ENCODE results near the gene TSC1. TPM values are rescaled to one million over a fixed set of nuclear protein-coding genes. Genes with fewer than 3 reads are reported as not detected.
"Not testable (repeated sequence)": the region's sequence is repeated elsewhere in the genome, so short reads cannot be mapped to it uniquely, and the experiment has no call there.

Gene TSC1
- total and polyA plus RNA-seq, 2 donors: 15.1 to 18.7 TPM

DNA sequence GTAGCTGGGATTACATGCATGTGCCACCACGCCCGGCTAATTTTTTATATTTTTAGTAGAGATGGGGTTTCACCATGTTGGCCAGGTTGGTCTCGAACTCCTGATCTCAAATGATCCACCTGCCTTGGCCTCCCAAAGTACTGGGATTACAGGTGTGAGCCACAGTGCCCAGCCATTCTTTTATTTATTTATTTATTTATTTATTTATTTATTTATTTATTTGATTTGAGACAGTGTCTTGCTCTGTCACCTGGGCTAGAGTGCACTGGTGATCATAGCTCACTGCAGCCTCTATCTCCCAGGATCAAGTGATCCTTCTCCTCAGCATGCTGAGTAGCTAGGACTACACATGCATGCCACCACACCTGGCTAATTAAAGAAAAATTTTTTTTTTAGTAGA is 23.5 kb upstream of the TSC1 start:
- not testable (repeated sequence) for H3K27me3 ChIP-seq (ENCODE audit: control insufficient read depth in 2 of 2, insufficient read depth in 1 of 2, low read length in 1 of 2); DNase-seq (ENCODE audit: low read depth in 6 of 9, low spot score in 9 of 9); H3K4me3 ChIP-seq (ENCODE audit: low read length in 2 of 2); H3K4me1 ChIP-seq (ENCODE audit: control insufficient read depth in 2 of 2, insufficient read depth in 2 of 2, low read length in 2 of 2); H3K27ac ChIP-seq (ENCODE audit: low read depth in 1 of 2, low read length in 1 of 2); H3K9me3 ChIP-seq (ENCODE audit: control insufficient read depth in 2 of 2, insufficient read depth in 1 of 2, low read length in 1 of 2); H3K36me3 ChIP-seq (ENCODE audit: control insufficient read depth in 2 of 2, insufficient read depth in 2 of 2, low read length in 1 of 2)
- WGBS: 99% methylated on average over 3 of the region's 3 CpGs

DNA sequence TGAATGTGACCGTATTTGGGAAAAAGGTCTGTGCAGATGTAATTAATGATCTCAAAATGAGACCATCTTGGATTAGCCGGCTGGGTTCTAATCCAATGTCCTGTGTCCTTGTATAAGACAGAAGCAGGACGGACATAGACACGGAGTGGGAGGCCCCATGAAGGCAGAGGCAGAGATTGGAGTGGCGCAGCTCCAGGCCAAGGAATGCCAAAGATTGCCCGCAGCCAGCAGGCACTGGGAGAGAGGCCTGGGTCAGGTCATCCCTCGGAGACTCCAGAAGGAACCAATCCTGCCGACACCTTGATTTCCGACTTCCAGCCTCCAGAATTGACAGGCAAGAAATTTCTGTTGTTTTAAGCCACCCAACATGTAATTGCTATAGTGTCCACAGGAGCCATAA is 21.1 kb upstream of the TSC1 start:
- H3K36me3 ChIP-seq (ENCODE audit: control insufficient read depth in 2 of 2, insufficient read depth in 2 of 2, low read length in 1 of 2): no peaks in the 10 kb centered on the region
- H3K27me3 ChIP-seq (ENCODE audit: control insufficient read depth in 2 of 2, insufficient read depth in 1 of 2, low read length in 1 of 2): no peaks in the 10 kb centered on the region
- DNase-seq (ENCODE audit: low read depth in 6 of 9, low spot score in 9 of 9): no peak
- 98% methylated on average over 9 of the region's 9 CpGs for WGBS
- H3K4me3 ChIP-seq (ENCODE audit: low read length in 2 of 2): no peak overlapping the region
- H3K27ac ChIP-seq (ENCODE audit: low read depth in 1 of 2, low read length in 1 of 2): no peak overlapping the region
- H3K4me1 ChIP-seq (ENCODE audit: control insufficient read depth in 2 of 2, insufficient read depth in 2 of 2, low read length in 2 of 2): no peaks in the 10 kb centered on the region
- no peaks in the 10 kb centered on the region for H3K9me3 ChIP-seq (ENCODE audit: control insufficient read depth in 2 of 2, insufficient read depth in 1 of 2, low read length in 1 of 2)

DNA sequence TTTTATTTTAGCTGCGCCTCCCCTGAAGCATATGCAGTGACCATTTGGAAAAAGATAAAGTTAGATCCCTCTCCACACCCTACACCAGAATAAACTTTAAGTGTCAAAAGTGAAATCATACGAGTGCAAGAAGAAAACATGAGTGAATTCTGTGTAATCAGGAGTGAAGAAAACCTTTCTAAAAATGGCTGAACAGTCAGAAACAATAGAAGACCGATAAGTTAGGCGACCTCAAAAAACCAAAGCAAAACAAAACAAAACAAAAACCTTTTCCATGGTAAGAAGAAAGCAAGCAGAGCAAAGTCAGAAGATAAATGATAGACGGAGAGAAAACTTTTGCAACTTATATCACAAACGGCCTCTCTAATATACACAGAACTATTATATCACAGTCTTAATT is 16.6 kb upstream of the TSC1 start:
- H3K27me3 ChIP-seq (ENCODE audit: control insufficient read depth in 2 of 2, insufficient read depth in 1 of 2, low read length in 1 of 2): no peaks in the 10 kb centered on the region
- no peak for DNase-seq (ENCODE audit: low read depth in 6 of 9, low spot score in 9 of 9)
- WGBS: 95% methylated on average over 6 of the region's 6 CpGs
- no peaks in the 10 kb centered on the region for H3K4me1 ChIP-seq (ENCODE audit: control insufficient read depth in 2 of 2, insufficient read depth in 2 of 2, low read length in 2 of 2)
- no peak overlapping the region for H3K27ac ChIP-seq (ENCODE audit: low read depth in 1 of 2, low read length in 1 of 2)
- no peaks in the 10 kb centered on the region for H3K9me3 ChIP-seq (ENCODE audit: control insufficient read depth in 2 of 2, insufficient read depth in 1 of 2, low read length in 1 of 2)
- H3K4me3 ChIP-seq (ENCODE audit: low read length in 2 of 2): no peak overlapping the region
- H3K36me3 ChIP-seq (ENCODE audit: control insufficient read depth in 2 of 2, insufficient read depth in 2 of 2, low read length in 1 of 2): no peaks in the 10 kb centered on the region

DNA sequence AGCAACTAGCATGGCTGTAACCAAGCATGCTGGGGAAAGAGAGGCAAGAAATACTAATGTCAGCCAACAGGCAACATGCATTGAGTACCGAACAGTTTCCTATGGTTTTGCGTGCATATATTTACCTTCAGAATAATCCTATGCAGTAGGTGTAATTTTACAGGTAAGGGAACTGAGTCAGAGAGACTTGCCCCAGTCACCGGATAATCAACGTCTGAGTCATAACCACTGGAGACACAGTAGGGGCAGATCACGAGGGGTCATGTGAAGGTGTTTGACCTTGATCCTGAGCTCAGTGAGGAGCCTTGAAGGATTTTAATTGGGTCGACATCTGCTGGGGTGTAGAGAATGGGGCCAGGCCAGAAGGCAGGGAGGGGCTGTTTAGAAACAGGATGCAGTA is 13.4 kb upstream of the TSC1 start:
- DNase-seq (ENCODE audit: low read depth in 6 of 9, low spot score in 9 of 9): no peak
- WGBS: 93% methylated on average over 6 of the region's 6 CpGs
- Histone ChIP-seq H3K27ac (ENCODE audit: low read depth in 1 of 2, low read length in 1 of 2) (no peak overlapping the region), H3K36me3 (ENCODE audit: control insufficient read depth in 2 of 2, insufficient read depth in 2 of 2, low read length in 1 of 2) (no peaks in the 10 kb centered on the region), H3K4me3 (ENCODE audit: low read length in 2 of 2) (no peak overlapping the region), H3K4me1 (ENCODE audit: control insufficient read depth in 2 of 2, insufficient read depth in 2 of 2, low read length in 2 of 2) (no peaks in the 10 kb centered on the region), H3K27me3 (ENCODE audit: control insufficient read depth in 2 of 2, insufficient read depth in 1 of 2, low read length in 1 of 2) (no peaks in the 10 kb centered on the region), H3K9me3 (ENCODE audit: control insufficient read depth in 2 of 2, insufficient read depth in 1 of 2, low read length in 1 of 2) (peaks cover 2 to 14% of the 10 kb centered on the region in 2 donors)

DNA sequence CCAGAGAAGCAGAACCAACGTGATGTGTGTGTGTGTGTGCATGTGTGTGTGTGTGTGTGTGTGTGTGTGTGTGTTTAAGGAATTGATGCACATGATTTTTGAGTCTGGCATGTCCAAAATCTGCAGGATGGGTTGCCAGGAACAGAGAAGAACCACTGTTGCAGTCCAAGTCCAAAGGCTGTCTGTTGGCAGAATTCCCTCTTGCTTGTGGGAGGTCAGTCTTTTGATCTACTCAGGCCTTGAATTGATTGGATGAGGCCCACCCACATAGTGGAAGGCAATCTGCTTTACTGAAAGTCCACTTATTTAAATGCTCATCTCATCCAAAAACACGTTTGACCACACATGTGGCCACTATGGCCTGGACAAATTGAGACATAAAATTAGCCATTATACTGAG is 11.4 kb upstream of the TSC1 start:
- no peaks in the 10 kb centered on the region for H3K4me1 ChIP-seq (ENCODE audit: control insufficient read depth in 2 of 2, insufficient read depth in 2 of 2, low read length in 2 of 2)
- H3K36me3 ChIP-seq (ENCODE audit: control insufficient read depth in 2 of 2, insufficient read depth in 2 of 2, low read length in 1 of 2): no peaks in the 10 kb centered on the region
- no peak overlapping the region for H3K4me3 ChIP-seq (ENCODE audit: low read length in 2 of 2)
- DNase-seq (ENCODE audit: low read depth in 6 of 9, low spot score in 9 of 9): no peak
- 85% methylated on average over 2 of the region's 2 CpGs for WGBS
- no peaks in the 10 kb centered on the region for H3K27me3 ChIP-seq (ENCODE audit: control insufficient read depth in 2 of 2, insufficient read depth in 1 of 2, low read length in 1 of 2)
- H3K27ac ChIP-seq (ENCODE audit: low read depth in 1 of 2, low read length in 1 of 2): no peak overlapping the region
- peaks cover 2 to 14% of the 10 kb centered on the region in 2 donors for H3K9me3 ChIP-seq (ENCODE audit: control insufficient read depth in 2 of 2, insufficient read depth in 1 of 2, low read length in 1 of 2)

DNA sequence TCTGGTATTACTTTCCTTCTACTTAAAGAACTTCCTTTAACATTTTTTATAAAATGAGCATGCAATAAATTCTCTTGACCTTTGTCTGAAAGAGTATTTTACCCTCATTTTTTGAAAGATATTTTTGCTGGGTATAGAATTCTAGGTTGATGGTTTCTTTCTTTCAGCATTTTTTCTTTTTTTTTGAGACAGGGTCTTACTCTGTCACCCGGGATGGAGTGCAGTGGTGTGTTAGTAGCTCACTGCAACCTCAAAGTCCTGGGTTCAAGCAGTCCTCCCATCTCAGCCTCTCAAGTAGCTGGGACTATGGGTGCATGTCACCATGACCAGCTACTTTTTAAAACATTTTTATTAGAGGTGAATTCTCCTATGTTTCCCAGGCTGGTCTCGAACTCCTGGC is 10.7 kb upstream of the TSC1 start:
- Histone ChIP-seq H3K27me3 (ENCODE audit: control insufficient read depth in 2 of 2, insufficient read depth in 1 of 2, low read length in 1 of 2) (no peaks in the 10 kb centered on the region), H3K27ac (ENCODE audit: low read depth in 1 of 2, low read length in 1 of 2) (no peak overlapping the region), H3K36me3 (ENCODE audit: control insufficient read depth in 2 of 2, insufficient read depth in 2 of 2, low read length in 1 of 2) (no peaks in the 10 kb centered on the region), H3K9me3 (ENCODE audit: control insufficient read depth in 2 of 2, insufficient read depth in 1 of 2, low read length in 1 of 2) (peaks cover 2 to 14% of the 10 kb centered on the region in 2 donors), H3K4me3 (ENCODE audit: low read length in 2 of 2) (no peak overlapping the region), H3K4me1 (ENCODE audit: control insufficient read depth in 2 of 2, insufficient read depth in 2 of 2, low read length in 2 of 2) (no peaks in the 10 kb centered on the region)
- 93% methylated on average over 2 of the region's 2 CpGs for WGBS
- no peak for DNase-seq (ENCODE audit: low read depth in 6 of 9, low spot score in 9 of 9)

DNA sequence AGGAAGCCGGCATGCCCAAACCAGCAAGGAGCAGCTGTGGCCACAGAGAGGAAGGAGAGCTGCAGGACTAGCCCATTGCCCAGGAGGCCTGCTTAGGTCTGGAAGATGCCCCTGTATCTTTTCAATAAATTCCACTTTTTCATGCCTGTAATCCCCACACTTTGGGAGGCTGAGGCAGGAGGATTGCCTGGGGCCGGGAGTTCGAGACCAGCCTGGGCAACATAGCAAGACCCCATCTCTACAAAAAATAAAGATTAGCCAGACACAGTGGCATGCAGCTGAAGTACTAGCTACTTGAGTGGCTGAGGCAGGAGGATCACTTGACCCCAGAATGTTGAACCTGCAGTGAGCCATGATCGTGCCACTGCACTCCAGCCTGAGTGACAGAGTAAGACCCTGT is 5.3 kb upstream of the TSC1 start:
- no peak overlapping the region for H3K27ac ChIP-seq (ENCODE audit: low read depth in 1 of 2, low read length in 1 of 2)
- no peak overlapping the region for H3K4me3 ChIP-seq (ENCODE audit: low read length in 2 of 2)
- no peaks in the 10 kb centered on the region for H3K36me3 ChIP-seq (ENCODE audit: control insufficient read depth in 2 of 2, insufficient read depth in 2 of 2, low read length in 1 of 2)
- H3K4me1 ChIP-seq (ENCODE audit: control insufficient read depth in 2 of 2, insufficient read depth in 2 of 2, low read length in 2 of 2): peaks cover 4 to 11% of the 10 kb centered on the region in 2 donors
- no peak for DNase-seq (ENCODE audit: low read depth in 6 of 9, low spot score in 9 of 9)
- peaks cover 0 to 4% of the 10 kb centered on the region in 2 donors for H3K9me3 ChIP-seq (ENCODE audit: control insufficient read depth in 2 of 2, insufficient read depth in 1 of 2, low read length in 1 of 2)
- H3K27me3 ChIP-seq (ENCODE audit: control insufficient read depth in 2 of 2, insufficient read depth in 1 of 2, low read length in 1 of 2): no peaks in the 10 kb centered on the region
- WGBS: 97% methylated on average over 4 of the region's 4 CpGs

DNA sequence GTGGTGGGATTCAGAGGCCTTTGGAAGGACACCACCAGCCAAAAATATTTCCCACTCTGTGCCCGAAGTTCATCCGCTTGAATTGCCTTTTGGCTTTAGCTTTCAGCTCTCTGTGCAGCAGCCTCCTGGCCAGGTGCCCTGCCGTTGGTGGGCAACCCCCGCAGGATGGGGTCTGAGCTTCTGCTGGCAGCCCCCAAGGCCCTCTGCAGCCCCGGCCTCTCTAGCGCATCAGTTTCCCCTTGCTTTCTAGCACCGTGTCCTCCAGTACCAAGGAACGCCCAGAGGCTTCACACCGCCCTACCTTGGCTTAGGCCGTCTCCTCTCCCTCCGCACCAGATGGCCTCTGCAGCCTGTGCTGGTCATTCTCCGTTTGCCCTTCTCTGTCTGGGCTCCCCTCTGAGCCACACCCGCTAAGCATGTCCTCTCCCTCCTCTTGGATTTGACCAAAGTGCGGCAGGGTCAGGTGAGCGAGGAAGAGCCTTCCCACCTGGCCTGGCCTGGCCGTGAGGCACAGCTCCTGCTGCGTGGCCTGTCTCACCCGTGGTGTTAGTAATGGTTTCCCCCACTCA is 4.2 kb upstream of the TSC1 start:
- H3K9me3 ChIP-seq (ENCODE audit: control insufficient read depth in 2 of 2, insufficient read depth in 1 of 2, low read length in 1 of 2): no peaks in the 10 kb centered on the region
- H3K36me3 ChIP-seq (ENCODE audit: control insufficient read depth in 2 of 2, insufficient read depth in 2 of 2, low read length in 1 of 2): no peaks in the 10 kb centered on the region
- H3K27ac ChIP-seq (ENCODE audit: low read depth in 1 of 2, low read length in 1 of 2): no peak overlapping the region
- peaks cover 6 to 16% of the 10 kb centered on the region in 2 donors for H3K4me1 ChIP-seq (ENCODE audit: control insufficient read depth in 2 of 2, insufficient read depth in 2 of 2, low read length in 2 of 2)
- H3K4me3 ChIP-seq (ENCODE audit: low read length in 2 of 2): no peak overlapping the region
- no peak for DNase-seq (ENCODE audit: low read depth in 6 of 9, low spot score in 9 of 9)
- WGBS: 94% methylated on average over 18 of the region's 18 CpGs
- no peaks in the 10 kb centered on the region for H3K27me3 ChIP-seq (ENCODE audit: control insufficient read depth in 2 of 2, insufficient read depth in 1 of 2, low read length in 1 of 2)

DNA sequence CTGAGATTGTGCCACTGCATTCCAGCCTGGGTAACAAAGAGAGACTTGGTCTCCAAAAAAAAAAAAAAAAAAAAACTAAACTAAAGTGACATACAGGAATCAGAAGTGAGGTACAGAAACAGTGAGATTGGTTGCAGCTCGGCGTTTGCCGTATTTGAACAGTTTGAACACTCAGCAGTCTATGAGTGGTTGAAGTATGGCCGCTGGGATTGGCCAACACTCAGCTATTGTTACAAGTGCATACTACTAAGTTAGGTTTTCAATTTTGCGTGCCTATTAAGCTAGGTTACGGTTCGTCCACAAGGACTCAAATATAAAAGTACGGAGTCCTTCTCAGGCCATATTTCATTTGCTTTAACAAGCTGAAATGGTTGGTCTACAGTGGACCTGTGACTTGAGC is 3.3 kb upstream of the TSC1 start:
- H3K27me3 ChIP-seq (ENCODE audit: control insufficient read depth in 2 of 2, insufficient read depth in 1 of 2, low read length in 1 of 2): no peaks in the 10 kb centered on the region
- H3K27ac ChIP-seq (ENCODE audit: low read depth in 1 of 2, low read length in 1 of 2): no peak overlapping the region
- WGBS: 98% methylated on average over 8 of the region's 8 CpGs
- H3K36me3 ChIP-seq (ENCODE audit: control insufficient read depth in 2 of 2, insufficient read depth in 2 of 2, low read length in 1 of 2): no peaks in the 10 kb centered on the region
- H3K4me1 ChIP-seq (ENCODE audit: control insufficient read depth in 2 of 2, insufficient read depth in 2 of 2, low read length in 2 of 2): peaks cover 11 to 21% of the 10 kb centered on the region in 2 donors
- H3K4me3 ChIP-seq (ENCODE audit: low read length in 2 of 2): no peak overlapping the region
- no peak for DNase-seq (ENCODE audit: low read depth in 6 of 9, low spot score in 9 of 9)
- no peaks in the 10 kb centered on the region for H3K9me3 ChIP-seq (ENCODE audit: control insufficient read depth in 2 of 2, insufficient read depth in 1 of 2, low read length in 1 of 2)
